HG03280 (cell line): ENCODE measurements around the gene TLX2.
A peak's percentile ranks its signal among the peaks of the same experiment; 100 is the strongest.

Experiments used
- ATAC-seq: cut with Tn5 transposase; IDR thresholded peaks from one replicate; pipeline ENCODE4 v1.9.1; 2021; ENCODE audit warnings: mild to moderate bottlenecking, moderate library complexity; ENCODE audit not compliant: unreplicated experiment

Gene TLX2

GRCh38 chr2:74496997-74497776 is 17.1 kb upstream of the TLX2 start:
- no peak for ATAC-seq

DNA sequence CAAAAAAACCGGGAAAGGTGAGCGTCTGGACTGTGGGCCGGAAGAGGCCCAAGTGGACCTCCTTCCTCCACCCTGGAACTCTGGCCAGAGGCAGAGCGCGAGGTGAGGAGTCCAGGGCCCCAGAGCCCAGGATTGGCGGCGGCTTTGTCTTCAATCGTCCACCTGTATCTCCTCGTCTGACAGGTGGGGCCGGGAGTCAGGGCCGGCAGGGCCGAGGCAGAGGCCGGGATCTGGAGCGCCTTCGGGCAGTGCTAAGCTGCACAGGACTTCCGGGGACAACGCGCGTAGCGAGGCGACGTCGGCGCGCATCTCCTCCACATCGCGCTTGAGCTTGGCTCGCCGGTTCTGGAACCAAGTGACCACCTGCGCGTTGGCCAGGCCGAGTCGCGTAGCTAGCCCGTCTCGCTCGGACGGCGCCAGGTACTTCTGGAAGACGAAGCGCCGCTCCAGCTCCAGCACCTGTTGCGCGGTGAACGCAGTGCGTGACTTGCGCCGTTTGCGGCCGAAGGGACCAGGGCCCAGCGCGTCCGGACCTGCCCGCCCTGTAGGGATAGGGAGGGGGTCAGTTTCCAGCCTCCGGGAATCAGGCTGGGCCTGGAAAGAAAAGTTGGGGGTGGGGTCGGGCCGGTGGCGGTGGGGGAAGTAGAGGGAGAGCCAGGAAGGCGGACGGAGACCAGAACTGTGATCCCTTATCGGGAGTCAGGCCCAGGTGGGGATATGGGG is 16.3 kb upstream of the TLX2 start:
- no peak for ATAC-seq

DNA sequence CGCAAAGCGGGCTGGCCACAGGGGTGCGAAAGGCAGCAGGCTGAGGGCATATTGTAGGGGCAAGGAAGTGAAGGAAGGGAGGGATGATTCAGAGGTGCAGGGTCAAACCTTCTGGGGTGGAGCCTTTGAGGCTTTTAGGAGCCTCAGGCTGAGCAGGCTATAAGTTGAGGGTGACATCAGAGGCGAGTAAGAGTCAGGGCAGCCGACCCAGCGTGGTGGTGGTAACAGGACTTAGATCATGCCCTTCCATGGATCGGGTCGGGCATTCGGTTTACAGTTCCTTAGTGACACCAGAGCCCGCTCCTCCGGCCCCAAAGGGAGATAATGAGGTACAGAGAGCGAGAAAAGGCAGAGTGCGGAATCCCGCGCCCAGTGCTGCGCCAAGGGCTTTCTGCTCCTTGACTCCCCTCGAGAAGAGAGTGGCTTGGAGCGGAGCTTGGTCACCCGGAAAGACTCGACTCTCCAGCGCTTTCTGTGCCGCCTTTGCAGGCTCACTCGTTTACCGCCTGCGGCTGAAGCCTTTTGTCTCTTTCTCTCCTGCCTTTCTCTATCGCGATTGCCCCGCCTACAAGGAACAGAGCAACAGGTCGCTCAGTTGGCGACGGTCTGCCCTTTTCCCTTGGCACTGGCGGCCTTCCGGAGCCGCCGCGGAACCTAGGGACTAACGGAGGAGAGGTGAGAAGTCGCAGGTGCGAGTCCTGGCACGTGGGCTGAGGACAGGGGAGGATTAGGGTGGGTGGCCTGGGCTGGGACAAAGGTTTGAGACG is 15.6 kb upstream of the TLX2 start:
- no peak for ATAC-seq

DNA sequence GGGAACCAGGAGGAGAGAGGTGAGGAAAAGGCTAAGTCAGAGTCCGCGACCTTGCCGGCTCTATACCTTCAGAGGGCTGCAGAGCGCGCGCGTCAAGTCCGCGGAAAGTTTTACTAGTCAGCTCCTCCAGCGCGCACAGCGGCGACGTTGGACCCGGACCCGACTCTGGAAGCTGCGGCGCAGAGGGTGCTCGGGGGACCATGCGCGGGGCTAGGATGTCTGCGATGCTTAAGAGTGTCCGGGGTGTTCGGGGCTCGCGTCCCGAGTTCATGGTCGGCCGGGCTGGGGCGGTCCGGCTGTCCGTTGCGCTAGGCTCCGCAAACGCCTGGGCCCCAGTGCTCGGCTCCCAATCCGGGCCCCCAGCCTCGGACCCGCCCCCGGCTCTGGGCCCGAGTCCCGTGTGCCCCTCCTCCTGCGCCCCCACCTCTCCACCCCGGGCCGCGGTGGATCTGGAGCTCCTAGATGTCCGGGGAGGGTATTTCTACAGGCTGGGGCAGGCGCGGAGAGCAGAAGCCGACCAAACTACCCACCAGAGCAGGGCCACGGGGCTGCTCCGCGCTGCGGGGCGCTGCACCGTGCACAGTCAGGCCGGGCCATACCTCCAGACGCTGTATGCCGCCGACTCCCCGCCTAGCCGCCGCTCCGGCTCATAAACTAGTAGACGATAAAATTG is 14.8 kb upstream of the TLX2 start, which contains the start of gene LBX2:
LBX2 (minus strand) TSS at position 337 of the 673 bp plus-strand sequence; CDS start at position 271, 66 bp downstream.
- ATAC-seq, result no peak

- no peak for ATAC-seq
Measured at GRCh38 chr2:74499940-74500577, 14.2 kb upstream of the TLX2 start.

DNA sequence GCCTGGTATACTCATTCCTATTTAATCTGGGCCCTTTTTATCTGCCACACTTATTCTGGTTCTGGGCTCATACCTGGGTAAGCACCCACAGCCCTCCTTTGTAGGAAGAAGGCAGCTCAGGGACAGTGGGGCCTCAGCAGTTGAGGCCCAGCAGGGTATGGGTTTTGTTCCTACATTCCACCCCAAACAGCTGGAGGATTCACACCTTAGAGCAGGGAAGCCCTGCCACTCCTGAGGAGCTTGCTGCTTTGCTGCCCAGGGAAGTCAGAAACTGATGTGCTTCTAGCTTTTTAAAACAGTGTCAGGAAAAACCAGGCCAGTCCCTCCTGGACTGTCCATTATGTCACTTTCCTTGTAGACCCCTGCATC is 13.7 kb upstream of the TLX2 start:
- ATAC-seq, result no peak

GRCh38 chr2:74501335-74502071 is 12.7 kb upstream of the TLX2 start:
- no peak for ATAC-seq

DNA sequence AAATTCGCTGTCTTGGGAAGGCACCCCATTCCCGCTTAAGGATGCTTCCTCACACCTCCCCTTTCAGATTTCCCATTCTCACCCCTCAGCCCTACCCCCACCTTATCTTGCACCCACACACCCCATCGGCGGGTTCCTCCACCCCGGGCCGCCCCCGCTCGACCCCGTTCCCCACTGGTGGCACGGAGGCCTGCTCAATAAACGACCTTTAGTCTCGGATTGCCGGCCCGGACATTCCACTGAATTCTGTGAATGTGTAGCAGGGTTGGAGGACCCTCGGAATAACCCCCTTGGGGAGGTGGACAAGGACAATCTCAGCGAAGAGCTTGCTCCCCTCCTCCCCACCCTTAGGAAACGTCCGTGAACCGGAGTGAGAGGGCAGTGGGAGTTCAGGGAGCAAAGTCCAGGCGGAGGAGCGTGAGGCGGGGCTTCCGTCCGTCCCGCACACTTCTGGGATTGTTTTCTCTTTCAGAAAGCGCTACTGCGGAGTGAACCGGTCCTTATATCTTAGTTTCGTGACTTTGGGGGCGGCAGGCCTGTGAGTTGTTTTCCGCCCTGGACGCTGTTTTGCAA is 12.0 kb upstream of the TLX2 start:
- no peak for ATAC-seq

DNA sequence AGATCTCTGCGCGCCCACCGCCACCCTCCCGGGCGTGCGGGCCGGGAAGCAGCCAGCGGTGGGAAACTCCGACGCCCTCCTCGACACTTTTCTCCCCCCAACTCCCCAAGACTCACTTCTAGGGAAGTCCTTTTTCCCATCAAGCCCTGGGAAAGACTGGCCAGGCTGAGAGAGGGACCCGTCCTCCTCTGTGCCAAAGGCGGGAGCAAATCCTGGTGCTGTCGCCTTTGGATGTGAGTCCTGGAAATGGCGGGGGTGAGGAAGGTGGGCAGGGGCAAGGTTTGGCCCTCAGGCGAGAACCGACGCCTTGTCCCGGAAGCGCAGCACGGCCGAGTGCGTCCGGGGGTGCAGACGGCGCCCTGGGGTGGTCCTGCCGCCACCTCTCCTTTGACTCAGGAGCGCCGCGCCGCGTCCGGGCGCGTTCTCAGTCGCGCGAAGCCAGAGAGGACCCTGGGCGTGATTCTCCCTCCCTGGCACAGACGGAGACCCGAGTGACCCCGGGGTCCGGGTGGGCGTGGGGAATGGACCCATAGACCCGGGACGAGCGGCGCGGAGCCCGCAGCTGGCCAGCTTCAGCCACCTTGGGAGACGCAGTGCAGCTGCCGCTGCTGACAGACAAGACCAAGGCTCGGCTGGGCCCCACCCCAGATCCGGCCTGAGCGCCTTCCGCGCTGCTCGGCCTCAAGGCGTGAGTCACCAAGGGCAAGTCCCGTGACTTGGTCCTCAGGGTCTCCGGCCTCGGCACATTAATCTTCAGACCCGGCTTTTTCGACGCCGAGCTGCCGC is 11.3 kb upstream of the TLX2 start:
- peak; percentile 34 for ATAC-seq

- ATAC-seq, result no peak
Measured at GRCh38 chr2:74503506-74504475, 10.5 kb upstream of the TLX2 start.

DNA sequence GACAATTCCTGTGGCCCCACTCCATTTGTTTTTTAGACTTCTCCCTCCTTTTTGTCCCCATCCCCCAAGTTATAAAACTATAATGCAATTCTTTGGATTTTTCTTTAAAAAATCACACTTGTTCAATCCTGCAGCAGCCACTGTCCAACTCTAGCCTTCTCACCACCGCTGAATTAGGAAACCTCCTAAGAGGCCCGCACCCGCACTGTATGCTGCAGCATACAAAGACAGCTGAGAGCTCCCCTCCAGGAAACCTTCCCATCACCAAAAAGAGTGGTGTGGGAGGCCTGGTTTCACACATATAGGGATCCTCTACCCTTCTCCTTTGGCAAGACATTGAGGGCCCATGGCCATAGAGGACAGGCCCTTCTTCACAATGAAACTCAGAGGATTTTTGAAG is 9.7 kb upstream of the TLX2 start:
- ATAC-seq, result no peak

GRCh38 chr2:74505448-74506246 is 8.6 kb upstream of the TLX2 start:
- no peak for ATAC-seq

- peak; percentile 88 for ATAC-seq
Measured at GRCh38 chr2:74507145-74507925, 6.9 kb upstream of the TLX2 start, which contains the start of gene PCGF1. Gene PCGF1 (minus strand): TSS chr2:74507695. CDS start chr2:74507668, 27 bp downstream.

DNA sequence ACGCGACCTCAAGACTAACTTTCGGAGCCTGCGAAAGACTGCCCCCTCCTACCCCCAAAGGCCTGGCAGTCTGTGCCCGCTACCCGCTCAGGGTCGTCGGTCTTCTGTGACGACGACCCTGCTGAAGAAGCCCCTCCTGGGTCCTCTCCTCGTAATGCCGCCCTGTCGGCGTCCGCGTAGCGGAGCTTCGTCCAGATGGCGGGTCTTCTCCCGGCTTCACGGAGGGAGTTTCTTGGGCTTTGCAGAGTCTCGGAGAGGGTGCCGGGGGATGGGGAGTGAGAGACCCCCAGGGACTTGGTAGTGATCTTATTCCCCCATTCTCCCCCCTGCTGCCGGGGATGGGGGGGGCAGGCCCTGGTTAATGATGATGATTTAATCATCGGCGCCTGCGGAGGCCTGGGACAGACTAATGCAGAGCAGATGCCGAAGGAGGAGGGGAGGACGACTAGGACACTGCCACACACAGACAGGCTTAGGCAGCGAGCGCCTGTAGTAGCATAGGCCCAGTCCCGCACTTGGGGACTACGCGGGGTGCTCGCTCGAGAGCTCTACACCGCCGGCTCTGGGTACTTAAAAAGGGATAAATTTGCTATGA is 6.2 kb upstream of the TLX2 start:
- ATAC-seq, result peak; percentile 19

GRCh38 chr2:74510272-74510671 is 4.0 kb upstream of the TLX2 start:
- no peak for ATAC-seq
